Suprapubic skin (tissue), 4 donors: ENCODE data around the gene ATP10B. TPM values are rescaled to one million over a fixed set of nuclear protein-coding genes. Genes with fewer than 3 reads are reported as not detected.

ENCODE experiments used
- DNase-seq, 2 donors: peaks; one replicate each; pipeline ENCODE4 v3.0.0-alpha.2; 2019; ENCODE audit warnings: low spot score in 2 of 2
- H3K27ac ChIP-seq: fragments of 200-600 bp; sonication (generic); one replicate; pipeline ENCODE4 v1.5.1; 2019
- H3K27me3 ChIP-seq: fragments of 200-600 bp; sonication (generic); one replicate; pipeline ENCODE4 v1.5.1; 2019
- H3K36me3 ChIP-seq: fragments of 200-600 bp; sonication (generic); one replicate; pipeline ENCODE4 v1.5.1; 2019
- H3K4me1 ChIP-seq: fragments of 200-600 bp; sonication (generic); one replicate; pipeline ENCODE4 v1.5.1; 2019
- H3K4me3 ChIP-seq: fragments of 200-600 bp; sonication (generic); one replicate; pipeline ENCODE4 v1.5.1; 2019; ENCODE audit warnings: mild to moderate bottlenecking
- H3K9me3 ChIP-seq: fragments of 200-600 bp; sonication (generic); one replicate; pipeline ENCODE4 v1.5.1; 2019
- EP300 ChIP-seq: sonication (generic); formaldehyde crosslinking; IDR thresholded peaks from one replicate; pipeline ENCODE4 v1.6.1; 2017; ENCODE audit warnings: antibody characterized with exemption
- POLR2A ChIP-seq, 2 donors: fragments of 450-650 bp; IDR thresholded peaks; one replicate each; pipeline ENCODE4 v1.6.1; 2017; ENCODE audit warnings: antibody characterized with exemption in 2 of 2, mild to moderate bottlenecking in 2 of 2, moderate library complexity in 2 of 2
- POLR2AphosphoS5 ChIP-seq, 3 donors: sonication (generic); formaldehyde crosslinking; IDR thresholded peaks; one replicate each; pipeline ENCODE4 v1.6.1; 2017; ENCODE audit warnings: antibody characterized with exemption in 3 of 3
- WGBS: methylation state at CpG from one replicate; pipeline ENCODE4 v1.1.5; 2018; 5-methylcytosine and 5-hydroxymethylcytosine counted together
- total RNA-seq, 4 donors: library from RNA; depleted of rRNA; stranded (reverse); fragments of >200 nt; gene quantifications; one replicate each; pipeline ENCODE4 v1.1.0, GENCODE V29; 2016
- TF ChIP-seq, protein P1 (sequence below), 2 donors: fragments of 200-600 bp in 1 of 2; fragments of 450-650 bp in 1 of 2; sonication (generic) in 1 of 2; IDR thresholded peaks; one replicate each; pipeline ENCODE4 v1.5.1; 2016 to 2019; ENCODE audit warnings: antibody characterized with exemption in 2 of 2, mild to moderate bottlenecking in 1 of 2, moderate library complexity in 1 of 2

ATP10B gene
- total RNA-seq, 4 donors from 2014 or later = 25.4 to 40.8 (median 29.2) TPM

DNA sequence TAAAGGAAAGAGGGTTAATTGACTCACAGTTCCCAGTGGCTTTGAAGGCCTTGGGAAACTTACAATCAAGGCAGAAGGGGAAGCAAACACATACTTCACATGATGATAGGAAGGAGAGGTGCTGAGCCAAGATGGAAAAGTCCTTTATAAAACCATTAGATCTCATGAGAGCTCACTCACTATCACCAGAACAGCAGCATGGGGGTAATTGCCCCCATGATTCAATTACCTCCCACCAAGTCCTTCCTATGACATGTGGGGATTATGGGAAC lies 330.7 kb downstream of the ATP10B start:
- H3K27ac ChIP-seq = no peak overlapping the region
- H3K9me3 ChIP-seq = no peaks in the 10 kb centered on the region
- TF ChIP-seq POLR2A (IDR thresholded peaks at IDR 0.05) (no peak), POLR2AphosphoS5 (IDR thresholded peaks at IDR 0.05) (no peak)
- TF ChIP-seq, protein P1, sequence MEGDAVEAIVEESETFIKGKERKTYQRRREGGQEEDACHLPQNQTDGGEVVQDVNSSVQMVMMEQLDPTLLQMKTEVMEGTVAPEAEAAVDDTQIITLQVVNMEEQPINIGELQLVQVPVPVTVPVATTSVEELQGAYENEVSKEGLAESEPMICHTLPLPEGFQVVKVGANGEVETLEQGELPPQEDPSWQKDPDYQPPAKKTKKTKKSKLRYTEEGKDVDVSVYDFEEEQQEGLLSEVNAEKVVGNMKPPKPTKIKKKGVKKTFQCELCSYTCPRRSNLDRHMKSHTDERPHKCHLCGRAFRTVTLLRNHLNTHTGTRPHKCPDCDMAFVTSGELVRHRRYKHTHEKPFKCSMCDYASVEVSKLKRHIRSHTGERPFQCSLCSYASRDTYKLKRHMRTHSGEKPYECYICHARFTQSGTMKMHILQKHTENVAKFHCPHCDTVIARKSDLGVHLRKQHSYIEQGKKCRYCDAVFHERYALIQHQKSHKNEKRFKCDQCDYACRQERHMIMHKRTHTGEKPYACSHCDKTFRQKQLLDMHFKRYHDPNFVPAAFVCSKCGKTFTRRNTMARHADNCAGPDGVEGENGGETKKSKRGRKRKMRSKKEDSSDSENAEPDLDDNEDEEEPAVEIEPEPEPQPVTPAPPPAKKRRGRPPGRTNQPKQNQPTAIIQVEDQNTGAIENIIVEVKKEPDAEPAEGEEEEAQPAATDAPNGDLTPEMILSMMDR (IDR thresholded peaks at IDR 0.05) = no peak
- H3K4me3 ChIP-seq = no peak overlapping the region
- H3K36me3 ChIP-seq = no peaks in the 10 kb centered on the region
- H3K27me3 ChIP-seq = no peaks in the 10 kb centered on the region
- no peaks in the 10 kb centered on the region for H3K4me1 ChIP-seq
- DNase-seq = no peak

DNA sequence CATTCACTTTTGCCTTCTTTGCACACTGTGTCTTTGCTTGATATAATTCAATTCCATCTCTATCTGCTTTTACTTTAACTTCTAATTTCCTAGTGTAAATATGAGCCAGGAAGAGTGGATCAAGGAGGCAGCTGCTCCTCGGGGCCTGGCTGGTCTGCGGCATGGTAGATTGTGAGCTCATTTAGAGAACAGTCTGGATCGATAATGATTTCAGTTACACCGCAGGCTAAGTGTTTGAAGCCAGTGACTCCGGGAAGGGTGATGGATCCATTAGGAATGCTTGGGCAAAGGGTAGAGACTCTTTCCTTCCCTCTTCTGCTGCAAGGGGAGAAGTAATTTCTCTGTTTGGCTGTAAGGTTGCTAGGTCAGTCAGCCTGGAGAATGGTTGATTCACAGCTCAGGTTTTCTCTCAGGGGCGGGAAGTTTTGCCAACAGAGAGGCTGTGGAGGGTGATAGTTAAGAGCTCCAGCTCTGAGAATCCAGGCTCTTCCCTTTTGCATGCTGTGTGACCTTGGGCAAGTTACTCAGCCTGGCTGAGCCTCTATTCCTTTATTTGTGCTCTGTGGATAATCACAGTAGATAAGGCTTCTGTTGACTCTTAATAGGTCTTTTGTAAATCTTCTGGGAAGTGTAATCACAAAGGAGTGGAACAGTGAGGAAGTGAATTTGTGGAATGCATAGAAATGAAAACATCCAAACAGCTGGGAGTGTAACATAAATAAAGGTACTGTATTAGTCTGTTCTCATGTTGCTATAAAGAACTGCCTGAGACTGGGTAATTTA lies 331.2 kb downstream of the ATP10B start:
- H3K9me3 ChIP-seq = no peaks in the 10 kb centered on the region
- H3K4me3 ChIP-seq = no peak overlapping the region
- DNase-seq = no peak
- no peaks in the 10 kb centered on the region for H3K4me1 ChIP-seq
- H3K36me3 ChIP-seq = no peaks in the 10 kb centered on the region
- H3K27me3 ChIP-seq = no peaks in the 10 kb centered on the region
- 77% methylated on average over 6 of the region's 6 CpGs for WGBS
- no peak overlapping the region for H3K27ac ChIP-seq
- TF ChIP-seq EP300 = no peak
- TF ChIP-seq, protein P1 (IDR thresholded peaks at IDR 0.05) = no peak
- TF ChIP-seq POLR2A (IDR thresholded peaks at IDR 0.05) = no peak
- TF ChIP-seq POLR2AphosphoS5 (IDR thresholded peaks at IDR 0.05) = no peak

DNA sequence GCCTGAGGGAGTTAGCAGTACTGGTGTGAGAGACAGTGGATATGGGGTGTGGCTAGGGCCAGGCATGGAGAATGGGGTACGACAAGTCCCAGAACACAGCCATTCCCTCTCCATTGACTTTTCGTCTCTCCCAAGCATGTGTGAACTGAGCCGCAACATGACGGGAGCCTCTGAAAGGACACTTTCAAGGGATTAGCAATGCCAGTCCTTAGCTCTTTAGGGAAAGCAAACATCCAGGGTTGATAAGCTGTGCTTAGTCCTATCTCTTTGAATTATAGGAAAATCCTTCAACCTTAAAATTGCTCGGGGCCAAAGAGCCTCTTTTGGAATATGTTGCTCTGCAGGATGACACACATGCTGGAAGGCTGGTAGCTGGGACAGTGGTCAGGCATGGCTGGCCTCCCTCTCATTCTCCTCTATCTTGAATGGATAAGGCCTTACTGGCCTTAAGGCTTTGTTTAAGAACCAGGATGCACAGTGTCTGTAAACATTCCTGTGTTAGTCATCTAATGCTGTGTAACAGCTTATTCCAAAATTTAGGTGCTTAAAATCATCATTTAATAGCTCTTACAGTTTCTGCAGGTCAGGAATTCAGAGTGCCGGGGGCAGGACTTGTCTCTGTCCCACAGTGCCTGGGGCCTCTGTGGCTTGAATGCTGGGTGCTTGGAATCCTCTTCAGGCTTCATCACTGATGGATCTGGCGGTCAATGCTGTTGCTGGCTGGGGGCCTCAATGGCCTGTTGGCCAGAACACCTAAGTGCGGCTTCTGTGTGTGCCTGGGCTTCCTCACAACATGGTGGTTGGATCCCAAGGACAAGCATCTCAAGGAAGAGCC lies 335.1 kb downstream of the ATP10B start:
- H3K36me3 ChIP-seq = no peaks in the 10 kb centered on the region
- DNase-seq = no peak
- H3K27me3 ChIP-seq = peaks cover 3% of the 10 kb centered on the region
- WGBS = 93% methylated on average over 8 of the region's 8 CpGs
- H3K9me3 ChIP-seq = no peaks in the 10 kb centered on the region
- no peaks in the 10 kb centered on the region for H3K4me1 ChIP-seq
- no peak overlapping the region for H3K27ac ChIP-seq
- TF ChIP-seq, protein P1 (IDR thresholded peaks at IDR 0.05) = no peak
- no peak for TF ChIP-seq POLR2AphosphoS5 (IDR thresholded peaks at IDR 0.05)
- H3K4me3 ChIP-seq = no peak overlapping the region

DNA sequence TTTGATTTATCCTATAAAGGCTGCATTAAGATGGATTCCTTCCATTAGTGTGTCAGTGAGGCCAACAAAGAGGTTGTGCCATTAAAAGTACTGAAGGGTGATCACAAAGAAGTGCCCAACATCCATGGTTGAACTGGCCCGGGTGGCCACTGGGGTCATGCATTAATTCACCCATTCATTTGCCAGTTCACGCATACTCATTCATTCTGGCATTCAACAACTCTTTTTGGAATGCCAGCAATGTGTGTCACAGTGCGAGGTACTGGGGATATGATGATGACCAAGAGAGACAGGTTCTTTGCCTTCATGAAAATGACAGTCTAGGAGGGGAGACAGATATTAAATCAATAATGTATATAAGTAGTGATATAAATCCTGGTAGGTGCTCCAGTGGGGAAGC lies 337.1 kb downstream of the ATP10B start:
- Histone ChIP-seq H3K4me1 (no peaks in the 10 kb centered on the region), H3K27ac (no peak overlapping the region), H3K4me3 (no peak overlapping the region), H3K9me3 (no peaks in the 10 kb centered on the region), H3K36me3 (no peaks in the 10 kb centered on the region), H3K27me3 (peaks cover 10% of the 10 kb centered on the region)
- 79% methylated on average over 3 of the region's 3 CpGs for WGBS
- DNase-seq = no peak
- TF ChIP-seq, protein P1 (IDR thresholded peaks at IDR 0.05) = no peak
- TF ChIP-seq POLR2AphosphoS5 (IDR thresholded peaks at IDR 0.05) (no peak), POLR2A (IDR thresholded peaks at IDR 0.05) (no peak), EP300 (no peak)

DNA sequence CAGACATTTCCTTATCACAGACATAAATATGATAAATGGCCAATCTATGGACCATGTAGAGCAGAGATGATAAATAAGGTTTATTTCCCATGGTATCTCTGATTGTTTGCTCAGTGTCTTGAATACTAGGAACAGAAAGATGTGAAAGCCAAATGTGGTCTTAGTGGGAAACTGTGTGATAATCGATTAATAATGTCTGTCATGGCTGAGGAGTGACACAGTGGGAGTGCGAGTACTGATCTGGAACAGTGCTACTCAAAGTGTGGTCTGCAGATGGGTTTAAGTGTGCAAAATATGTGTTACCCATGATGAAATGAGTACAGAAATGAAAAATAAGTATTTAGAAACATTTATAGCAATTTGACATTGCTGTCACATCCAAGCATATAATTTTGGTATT lies 337.8 kb downstream of the ATP10B start:
- no peaks in the 10 kb centered on the region for H3K36me3 ChIP-seq
- no peak overlapping the region for H3K4me3 ChIP-seq
- TF ChIP-seq, protein P1 (IDR thresholded peaks at IDR 0.05) = no peak
- no peak for TF ChIP-seq EP300
- no peak for TF ChIP-seq POLR2A (IDR thresholded peaks at IDR 0.05)
- TF ChIP-seq POLR2AphosphoS5 (IDR thresholded peaks at IDR 0.05) = no peak
- H3K27me3 ChIP-seq = peaks cover 10% of the 10 kb centered on the region
- peaks cover under 1% of the 10 kb centered on the region for H3K4me1 ChIP-seq
- no peak overlapping the region for H3K27ac ChIP-seq
- no peaks in the 10 kb centered on the region for H3K9me3 ChIP-seq
- no peak for DNase-seq
- WGBS = 73% methylated on average over 2 of the region's 2 CpGs
